Peyer's patch (tissue), 4 donors: ENCODE results near the gene SPATA33.
"Not testable (repeated sequence)": the region's sequence is repeated elsewhere in the genome, so short reads cannot be mapped to it uniquely, and the experiment has no call there.

Experiments used
- CTCF ChIP-seq, 6 experiments: fragments of 450-650 bp in 4 of 6; fragments of 200-600 bp in 2 of 6; sonication (generic) in 1 of 6; IDR thresholded peaks; one replicate each; pipeline ENCODE4 v1.5.1; 2017 to 2019; ENCODE audit warnings: antibody characterized with exemption in 6 of 6, mild to moderate bottlenecking in 3 of 6, moderate library complexity in 1 of 6
- POLR2A ChIP-seq, 2 donors: fragments of 450-650 bp; IDR thresholded peaks; one replicate each; pipeline ENCODE4 v1.5.1; 2017; ENCODE audit warnings: antibody characterized with exemption in 2 of 2, mild to moderate bottlenecking in 2 of 2, moderate library complexity in 2 of 2

- peak in 2 of 6 experiments; percentile 10 to 16 for TF ChIP-seq CTCF (IDR thresholded peaks at IDR 0.05)
- not testable (repeated sequence) for TF ChIP-seq POLR2A (IDR thresholded peaks at IDR 0.05)
These were observed 9.4 kb downstream of the SPATA33 start for GRCh38 chr16:89667000-89667399.
